ENCODE data around the gene HCN3. TPM values are rescaled to one million over a fixed set of nuclear protein-coding genes. Genes with fewer than 3 reads are reported as not detected.
"Not testable (repeated sequence)": the region's sequence is repeated elsewhere in the genome, so short reads cannot be mapped to it uniquely, and the experiment has no call there.

HCN3 gene
- total RNA-seq, 1 experiment from 2014 or later, result 7.5 TPM

DNA sequence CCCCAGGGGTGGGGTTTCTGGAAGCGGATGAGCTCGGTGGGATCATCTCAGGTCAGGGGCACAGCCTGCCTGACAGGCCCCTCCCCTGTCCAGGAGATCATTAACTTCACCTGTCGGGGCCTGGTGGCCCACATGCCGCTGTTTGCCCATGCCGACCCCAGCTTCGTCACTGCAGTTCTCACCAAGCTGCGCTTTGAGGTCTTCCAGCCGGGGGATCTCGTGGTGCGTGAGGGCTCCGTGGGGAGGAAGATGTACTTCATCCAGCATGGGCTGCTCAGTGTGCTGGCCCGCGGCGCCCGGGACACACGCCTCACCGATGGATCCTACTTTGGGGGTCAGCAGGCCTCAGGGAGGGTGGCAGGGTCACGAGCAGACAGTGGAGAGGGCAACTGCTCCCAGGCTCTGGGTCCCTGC lies 8.4 kb downstream of the HCN3 start:
- no peaks in the 10 kb centered on the region for H3K9me3 ChIP-seq (ENCODE audit: insufficient read depth, low read depth)
- BruUV-seq (replicated peaks), result no TSS peak
- CTCF ChIA-PET, result interaction anchor here (0.7 kb wide), 1 partner anchor 18 kb away, joined by 4 read pairs; no protein-coding TSS in a partner anchor
- H3K4me2 ChIP-seq, result no peak overlapping the region
- no peaks in the 10 kb centered on the region for H4K20me1 ChIP-seq (ENCODE audit: insufficient read depth)
- no peaks in the 10 kb centered on the region for H3K27me3 ChIP-seq (ENCODE audit: insufficient read depth, low read depth)
- no peaks in the 10 kb centered on the region for H3K36me3 ChIP-seq (ENCODE audit: low read depth)
- H3K79me2 ChIP-seq (ENCODE audit: low read depth), result no peaks in the 10 kb centered on the region
- H3F3A ChIP-seq (ENCODE audit: insufficient read depth, low read depth), result peaks cover 5% of the 10 kb centered on the region; the same call in 1 of the 2 replicates
- no peak for DNase-seq
- no peaks in the 10 kb centered on the region for H3K4me1 ChIP-seq (replicated peaks; ENCODE audit: insufficient read depth)
- intact Hi-C loops (cut with micrococcal nuclease; ENCODE audit: unreplicated experiment), result no loop called here
- no peaks in the 10 kb centered on the region for H3K9me2 ChIP-seq (ENCODE audit: insufficient read depth)
- no peak overlapping the region for H2AFZ ChIP-seq
- no peak overlapping the region for H3K27ac ChIP-seq
- TF ChIP-seq, protein P1, sequence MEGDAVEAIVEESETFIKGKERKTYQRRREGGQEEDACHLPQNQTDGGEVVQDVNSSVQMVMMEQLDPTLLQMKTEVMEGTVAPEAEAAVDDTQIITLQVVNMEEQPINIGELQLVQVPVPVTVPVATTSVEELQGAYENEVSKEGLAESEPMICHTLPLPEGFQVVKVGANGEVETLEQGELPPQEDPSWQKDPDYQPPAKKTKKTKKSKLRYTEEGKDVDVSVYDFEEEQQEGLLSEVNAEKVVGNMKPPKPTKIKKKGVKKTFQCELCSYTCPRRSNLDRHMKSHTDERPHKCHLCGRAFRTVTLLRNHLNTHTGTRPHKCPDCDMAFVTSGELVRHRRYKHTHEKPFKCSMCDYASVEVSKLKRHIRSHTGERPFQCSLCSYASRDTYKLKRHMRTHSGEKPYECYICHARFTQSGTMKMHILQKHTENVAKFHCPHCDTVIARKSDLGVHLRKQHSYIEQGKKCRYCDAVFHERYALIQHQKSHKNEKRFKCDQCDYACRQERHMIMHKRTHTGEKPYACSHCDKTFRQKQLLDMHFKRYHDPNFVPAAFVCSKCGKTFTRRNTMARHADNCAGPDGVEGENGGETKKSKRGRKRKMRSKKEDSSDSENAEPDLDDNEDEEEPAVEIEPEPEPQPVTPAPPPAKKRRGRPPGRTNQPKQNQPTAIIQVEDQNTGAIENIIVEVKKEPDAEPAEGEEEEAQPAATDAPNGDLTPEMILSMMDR (conservative IDR thresholded peaks at IDR 0.05), result no peak
- TF ChIP-seq EZH2 (IDR thresholded peaks at IDR 0.05; ENCODE audit: low read depth), result no peak
- POLR2A ChIA-PET (ENCODE audit: unreplicated experiment), result no interaction called here
- no peak overlapping the region for H3K4me3 ChIP-seq

- Histone ChIP-seq H4K20me1 (ENCODE audit: insufficient read depth) (no peaks in the 10 kb centered on the region), H3K36me3 (ENCODE audit: low read depth) (no peaks in the 10 kb centered on the region), H3K4me1 (replicated peaks; ENCODE audit: insufficient read depth) (no peaks in the 10 kb centered on the region), H3K4me3 (no peak overlapping the region), H3K9me2 (ENCODE audit: insufficient read depth) (no peaks in the 10 kb centered on the region), H3F3A (ENCODE audit: insufficient read depth, low read depth) (peaks cover 3% of the 10 kb centered on the region; the same call in 1 of the 2 replicates), H3K4me2 (no peak overlapping the region), H3K9me3 (ENCODE audit: insufficient read depth, low read depth) (no peaks in the 10 kb centered on the region), H2AFZ (no peak overlapping the region), H3K27ac (no peak overlapping the region), H3K27me3 (ENCODE audit: insufficient read depth, low read depth) (no peaks in the 10 kb centered on the region), H3K79me2 (ENCODE audit: low read depth) (no peaks in the 10 kb centered on the region)
- intact Hi-C loops (cut with micrococcal nuclease; ENCODE audit: unreplicated experiment), result no loop called here
- no peak for DNase-seq
- BruUV-seq (replicated peaks), result no TSS peak
- CTCF ChIA-PET, result interaction anchor here (0.7 kb wide), 1 partner anchor 17 kb away, joined by 4 read pairs; no protein-coding TSS in a partner anchor
- POLR2A ChIA-PET (ENCODE audit: unreplicated experiment), result no interaction called here
- no peak for TF ChIP-seq EZH2 (IDR thresholded peaks at IDR 0.05; ENCODE audit: low read depth)
- TF ChIP-seq, protein P1 (conservative IDR thresholded peaks at IDR 0.05), result no peak
Observed at GRCh38 chr1:155286544-155286943, 9.3 kb downstream of the HCN3 start.

DNA sequence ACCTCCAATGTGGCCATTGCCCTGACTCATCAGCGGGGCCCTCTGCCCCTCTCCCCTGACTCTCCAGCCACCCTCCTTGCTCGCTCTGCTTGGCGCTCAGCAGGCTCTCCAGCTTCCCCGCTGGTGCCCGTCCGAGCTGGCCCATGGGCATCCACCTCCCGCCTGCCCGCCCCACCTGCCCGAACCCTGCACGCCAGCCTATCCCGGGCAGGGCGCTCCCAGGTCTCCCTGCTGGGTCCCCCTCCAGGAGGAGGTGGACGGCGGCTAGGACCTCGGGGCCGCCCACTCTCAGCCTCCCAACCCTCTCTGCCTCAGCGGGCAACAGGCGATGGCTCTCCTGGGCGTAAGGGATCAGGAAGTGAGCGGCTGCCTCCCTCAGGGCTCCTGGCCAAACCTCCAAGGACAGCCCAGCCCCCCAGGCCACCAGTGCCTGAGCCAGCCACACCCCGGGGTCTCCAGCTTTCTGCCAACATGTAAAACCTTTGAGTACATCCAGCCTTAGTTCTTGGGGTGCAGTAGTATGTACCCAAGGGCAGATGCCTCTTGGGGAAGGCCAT lies 10.8 kb downstream of the HCN3 start:
- H3K9me3 ChIP-seq (ENCODE audit: insufficient read depth, low read depth), result no peaks in the 10 kb centered on the region
- BruUV-seq (replicated peaks), result no TSS peak
- intact Hi-C loops (cut with micrococcal nuclease; ENCODE audit: unreplicated experiment), result no loop called here
- ChIA-PET POLR2A (ENCODE audit: unreplicated experiment) (no interaction called here), CTCF (no interaction called here)
- no peak overlapping the region for H2AFZ ChIP-seq
- no peaks in the 10 kb centered on the region for H3K36me3 ChIP-seq (ENCODE audit: low read depth)
- no peaks in the 10 kb centered on the region for H3K9me2 ChIP-seq (ENCODE audit: insufficient read depth)
- no peaks in the 10 kb centered on the region for H3K27me3 ChIP-seq (ENCODE audit: insufficient read depth, low read depth)
- no peak overlapping the region for H3K4me3 ChIP-seq
- no peaks in the 10 kb centered on the region for H3K79me2 ChIP-seq (ENCODE audit: low read depth)
- DNase-seq, result no peak
- TF ChIP-seq, protein P1 (conservative IDR thresholded peaks at IDR 0.05), result no peak
- no peak for TF ChIP-seq EZH2 (IDR thresholded peaks at IDR 0.05; ENCODE audit: low read depth)
- H3K4me1 ChIP-seq (replicated peaks; ENCODE audit: insufficient read depth), result no peaks in the 10 kb centered on the region
- H3F3A ChIP-seq (ENCODE audit: insufficient read depth, low read depth), result no peaks in the 10 kb centered on the region
- H4K20me1 ChIP-seq (ENCODE audit: insufficient read depth), result no peaks in the 10 kb centered on the region
- H3K4me2 ChIP-seq, result no peak overlapping the region
- H3K27ac ChIP-seq, result no peak overlapping the region

- H4K20me1 ChIP-seq (ENCODE audit: insufficient read depth); intact Hi-C loops (cut with micrococcal nuclease; ENCODE audit: unreplicated experiment); H3K4me1 ChIP-seq (replicated peaks; ENCODE audit: insufficient read depth); H3K27ac ChIP-seq; POLR2A ChIA-PET (ENCODE audit: unreplicated experiment); BruUV-seq (replicated peaks); H3K9me3 ChIP-seq (ENCODE audit: insufficient read depth, low read depth); CTCF ChIA-PET; DNase-seq; H3K4me3 ChIP-seq; H2AFZ ChIP-seq; H3K79me2 ChIP-seq (ENCODE audit: low read depth); H3K9me2 ChIP-seq (ENCODE audit: insufficient read depth); H3K36me3 ChIP-seq (ENCODE audit: low read depth); H3F3A ChIP-seq (ENCODE audit: insufficient read depth, low read depth); H3K4me2 ChIP-seq; H3K27me3 ChIP-seq (ENCODE audit: insufficient read depth, low read depth): not testable (repeated sequence)
Observed at GRCh38 chr1:155291006-155291405, 13.7 kb downstream of the HCN3 start.

Data from PC-9 (cell line).